ENCODE data around the gene NFATC1. TPM values are rescaled to one million over a fixed set of nuclear protein-coding genes. Genes with fewer than 3 reads are reported as not detected.

NFATC1 gene
- total and polyA plus RNA-seq, 3 experiments from 2014 or later, result 36.7 to 46.7 (median 45.9) TPM

DNA sequence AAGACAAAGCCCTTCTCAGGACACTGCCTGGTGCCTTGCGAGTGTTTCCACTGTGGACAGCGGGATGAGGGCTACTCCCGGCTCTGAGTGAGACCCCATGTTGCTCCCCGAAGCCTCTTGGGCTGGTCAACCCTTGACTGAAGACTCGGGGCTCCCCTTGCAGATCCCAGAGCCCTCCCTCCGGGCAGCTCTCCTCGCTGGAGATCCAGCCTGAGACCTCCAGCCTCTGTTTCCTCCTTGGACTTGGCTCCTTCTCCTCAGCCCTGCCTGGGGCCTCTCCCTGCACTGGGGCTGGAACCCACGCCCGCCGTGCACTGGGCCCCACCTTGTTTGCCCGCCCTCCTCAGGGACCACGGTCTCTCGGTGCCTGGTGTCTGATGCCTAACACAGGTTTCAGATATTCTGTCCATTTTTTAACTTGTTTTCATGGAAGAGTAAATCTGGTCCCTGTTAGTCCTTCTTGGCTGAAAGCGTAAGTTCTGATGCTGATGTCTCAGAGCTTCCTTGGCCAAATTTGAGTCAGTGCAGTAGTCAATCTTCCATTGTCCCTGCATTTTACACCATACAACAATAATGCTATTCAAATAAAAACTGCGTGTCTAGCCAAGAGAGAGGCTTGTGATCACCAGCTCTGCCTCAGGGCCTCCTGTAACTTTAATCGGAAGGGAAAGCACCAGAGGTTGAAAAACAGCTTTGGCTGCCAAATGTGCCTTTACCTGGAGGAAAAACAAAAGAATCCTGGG, 144.6 kb downstream of the NFATC1 start:
- Mint-ChIP-seq H3K4me1 (no peaks in the 10 kb centered on the region), H3K27me3 (peaks cover 3 to 4% of the 10 kb centered on the region in 2 donors), H3K4me3 (no peak overlapping the region), H3K36me3 (peaks cover 0 to 10% (median 4%) of the 10 kb centered on the region in 3 donors), H3K27ac (no peak overlapping the region), H3K9me3 (peaks cover 0 to 2% (median 0%) of the 10 kb centered on the region in 5 donors)
- Histone ChIP-seq H3K4me3 (ENCODE audit: low read length) (no peak overlapping the region), H3K27me3 (ENCODE audit: insufficient read depth, low read length, poor library complexity, severe bottlenecking) (no peaks in the 10 kb centered on the region), H3K4me1 (ENCODE audit: insufficient read depth, low read length) (no peaks in the 10 kb centered on the region), H3K27ac (ENCODE audit: low read depth, low read length) (no peak overlapping the region), H3K36me3 (ENCODE audit: insufficient read depth, low read length) (no peaks in the 10 kb centered on the region), H3K9me3 (ENCODE audit: low read length) (no peaks in the 10 kb centered on the region)
- ChIA-PET CTCF (interaction anchor here (1.6 kb wide), 1 partner anchor 161 kb away, joined by 3 read pairs; no protein-coding TSS in a partner anchor), POLR2A (no interaction called here)
- DNase-seq, result no peak

DNA sequence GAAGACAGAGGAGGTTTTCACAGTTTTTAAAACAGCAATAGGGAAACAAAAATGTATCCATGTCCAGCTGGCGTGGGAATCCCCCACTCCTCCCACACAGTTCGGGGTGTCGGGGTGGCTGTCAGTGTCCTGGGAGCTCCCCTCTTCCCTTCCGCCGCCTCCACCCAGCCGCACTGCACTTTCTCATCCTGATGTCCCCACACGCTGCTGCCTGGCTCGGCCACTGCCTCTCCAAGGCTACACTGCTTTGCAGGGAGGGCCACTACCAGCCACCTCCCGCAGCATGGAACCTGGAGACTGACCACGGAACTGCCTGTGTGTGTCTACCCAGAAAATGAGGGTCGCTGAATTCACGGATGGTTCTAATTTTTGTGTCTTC, 145.2 kb downstream of the NFATC1 start:
- Mint-ChIP-seq H3K4me1 (no peaks in the 10 kb centered on the region), H3K36me3 (peaks cover 0 to 10% (median 4%) of the 10 kb centered on the region in 3 donors), H3K27ac (no peak overlapping the region), H3K27me3 (peaks cover 3 to 4% of the 10 kb centered on the region in 2 donors), H3K9me3 (peaks cover 0 to 2% (median 0%) of the 10 kb centered on the region in 5 donors), H3K4me3 (no peak overlapping the region)
- ChIA-PET CTCF (interaction anchor here (1.6 kb wide), 1 partner anchor 162 kb away, joined by 3 read pairs; no protein-coding TSS in a partner anchor), POLR2A (no interaction called here)
- no peaks in the 10 kb centered on the region for H3K4me1 ChIP-seq (ENCODE audit: insufficient read depth, low read length)
- H3K4me3 ChIP-seq (ENCODE audit: low read length), result no peak overlapping the region
- H3K9me3 ChIP-seq (ENCODE audit: low read length), result no peaks in the 10 kb centered on the region
- H3K27me3 ChIP-seq (ENCODE audit: insufficient read depth, low read length, poor library complexity, severe bottlenecking), result no peaks in the 10 kb centered on the region
- H3K36me3 ChIP-seq (ENCODE audit: insufficient read depth, low read length), result no peaks in the 10 kb centered on the region
- no peak for DNase-seq
- no peak overlapping the region for H3K27ac ChIP-seq (ENCODE audit: low read depth, low read length)

DNA sequence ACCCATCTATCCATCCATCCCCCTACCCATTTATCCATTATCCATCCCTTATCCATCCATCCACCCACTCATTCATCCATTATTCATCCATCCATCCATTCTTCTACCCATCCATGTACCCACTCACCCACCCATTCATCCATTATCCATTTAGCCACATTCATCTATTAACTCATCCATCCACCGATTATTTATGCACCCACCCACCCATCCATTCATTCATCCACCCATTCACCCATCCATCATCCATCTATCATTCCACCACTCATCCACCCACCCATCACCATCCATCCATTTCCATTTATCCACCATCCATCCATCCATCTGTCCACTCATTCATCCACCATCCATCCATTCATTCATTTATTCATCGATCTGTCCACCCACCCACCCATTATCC, 146.5 kb downstream of the NFATC1 start:
- H3K9me3 Mint-ChIP-seq, result peaks cover 0 to 2% (median 0%) of the 10 kb centered on the region in 5 donors
- DNase-seq, result no peak
- peaks cover 3 to 4% of the 10 kb centered on the region in 2 donors for H3K27me3 Mint-ChIP-seq
- Histone ChIP-seq H3K27me3 (ENCODE audit: insufficient read depth, low read length, poor library complexity, severe bottlenecking) (no peaks in the 10 kb centered on the region), H3K36me3 (ENCODE audit: insufficient read depth, low read length) (no peaks in the 10 kb centered on the region), H3K27ac (ENCODE audit: low read depth, low read length) (no peak overlapping the region), H3K4me3 (ENCODE audit: low read length) (no peak overlapping the region), H3K4me1 (ENCODE audit: insufficient read depth, low read length) (no peaks in the 10 kb centered on the region), H3K9me3 (ENCODE audit: low read length) (no peaks in the 10 kb centered on the region)
- ChIA-PET CTCF (no interaction called here), POLR2A (no interaction called here)
- no peaks in the 10 kb centered on the region for H3K4me1 Mint-ChIP-seq
- no peak overlapping the region for H3K4me3 Mint-ChIP-seq
- peaks cover 0 to 10% (median 4%) of the 10 kb centered on the region in 3 donors for H3K36me3 Mint-ChIP-seq
- no peak overlapping the region for H3K27ac Mint-ChIP-seq

DNA sequence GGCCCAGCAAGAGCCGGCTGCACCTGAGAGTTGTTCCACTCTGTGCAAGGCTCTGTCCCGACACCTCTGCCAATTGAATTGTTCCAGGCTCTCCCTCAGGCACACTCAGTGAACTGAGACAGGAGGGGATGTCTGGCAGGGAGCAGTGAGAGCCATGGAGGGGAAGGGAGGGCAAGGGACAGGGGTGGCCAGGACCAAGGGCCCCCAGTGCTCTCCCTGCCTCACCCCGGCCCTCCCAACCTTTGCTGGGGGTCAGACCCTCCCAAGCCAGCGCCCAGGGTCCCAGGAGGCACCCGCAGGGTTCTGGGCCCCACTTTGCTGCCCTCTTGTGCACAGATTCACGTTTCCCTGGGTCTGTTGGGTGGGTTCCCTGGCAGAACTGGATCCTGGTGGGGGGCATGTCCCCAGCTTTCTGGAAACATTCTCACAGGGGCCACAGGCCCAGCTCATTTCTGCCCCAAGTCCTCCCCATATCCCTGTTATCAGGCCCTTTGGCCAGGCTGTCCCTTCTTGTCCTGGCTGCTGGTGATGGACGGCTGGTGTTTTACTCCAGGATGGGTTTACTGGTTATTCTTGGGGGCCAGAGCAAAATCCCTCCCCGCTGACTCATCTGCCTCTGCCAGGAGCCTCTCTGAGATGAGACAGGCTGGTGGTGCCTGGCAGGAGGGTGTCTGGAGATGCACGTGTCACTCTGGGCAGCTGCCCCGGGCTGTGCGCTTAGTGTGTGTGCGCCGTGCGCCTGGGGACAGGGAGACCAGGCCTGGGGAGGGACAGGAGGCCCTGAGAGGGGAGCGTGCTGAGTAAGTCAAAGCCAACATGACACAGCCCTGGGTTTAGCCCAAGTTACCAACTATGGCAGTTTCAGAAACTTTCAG, 147.4 kb downstream of the NFATC1 start:
- no peaks in the 10 kb centered on the region for H3K36me3 ChIP-seq (ENCODE audit: insufficient read depth, low read length)
- ChIA-PET CTCF (no interaction called here), POLR2A (no interaction called here)
- H3K4me3 ChIP-seq (ENCODE audit: low read length), result no peak overlapping the region
- H3K9me3 ChIP-seq (ENCODE audit: low read length), result no peaks in the 10 kb centered on the region
- Mint-ChIP-seq H3K27ac (no peak overlapping the region), H3K27me3 (peaks cover 3 to 4% of the 10 kb centered on the region in 2 donors), H3K4me1 (no peaks in the 10 kb centered on the region), H3K9me3 (peaks cover 0 to 2% (median 0%) of the 10 kb centered on the region in 5 donors), H3K4me3 (no peak overlapping the region), H3K36me3 (peaks cover 0 to 10% (median 4%) of the 10 kb centered on the region in 3 donors)
- no peaks in the 10 kb centered on the region for H3K27me3 ChIP-seq (ENCODE audit: insufficient read depth, low read length, poor library complexity, severe bottlenecking)
- H3K4me1 ChIP-seq (ENCODE audit: insufficient read depth, low read length), result no peaks in the 10 kb centered on the region
- DNase-seq, result no peak
- H3K27ac ChIP-seq (ENCODE audit: low read depth, low read length), result no peak overlapping the region

DNA sequence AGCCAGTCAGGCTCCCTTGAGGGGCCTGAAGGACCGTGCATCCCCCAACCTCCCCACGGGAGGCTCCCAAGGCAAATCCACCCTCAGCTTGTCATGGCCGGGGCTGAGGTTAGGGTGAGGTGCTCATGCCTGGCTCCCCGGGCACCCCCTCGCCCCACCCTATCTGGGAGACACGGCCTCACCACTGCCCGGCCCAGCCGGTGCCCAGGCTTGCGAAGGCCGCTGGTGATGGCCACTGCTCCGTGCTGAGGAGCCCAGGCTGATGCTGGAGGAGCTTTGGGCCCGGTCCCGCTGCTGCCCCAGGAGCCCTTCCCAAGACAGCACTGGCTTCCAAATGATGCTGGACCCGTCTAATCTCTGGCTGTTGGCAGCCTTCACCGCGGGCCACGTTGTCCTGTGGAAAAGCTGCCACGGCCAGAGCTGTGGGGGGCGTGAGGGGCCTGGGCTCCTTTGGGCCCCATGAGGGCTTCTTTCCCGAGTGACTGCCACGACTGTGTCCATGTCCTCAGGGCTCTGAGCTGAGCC, 148.2 kb downstream of the NFATC1 start:
- Mint-ChIP-seq H3K36me3 (peaks cover 0 to 7% (median under 1%) of the 10 kb centered on the region in 3 donors), H3K9me3 (peaks cover 0 to 2% (median 0%) of the 10 kb centered on the region in 5 donors), H3K27ac (no peak overlapping the region), H3K4me1 (no peaks in the 10 kb centered on the region), H3K27me3 (peaks cover 3 to 4% of the 10 kb centered on the region in 2 donors), H3K4me3 (no peak overlapping the region)
- H3K27me3 ChIP-seq (ENCODE audit: insufficient read depth, low read length, poor library complexity, severe bottlenecking), result no peaks in the 10 kb centered on the region
- no peaks in the 10 kb centered on the region for H3K4me1 ChIP-seq (ENCODE audit: insufficient read depth, low read length)
- H3K9me3 ChIP-seq (ENCODE audit: low read length), result no peaks in the 10 kb centered on the region
- POLR2A ChIA-PET, result no interaction called here
- DNase-seq, result no peak
- no peak overlapping the region for H3K4me3 ChIP-seq (ENCODE audit: low read length)
- CTCF ChIA-PET, result no interaction called here
- no peak overlapping the region for H3K27ac ChIP-seq (ENCODE audit: low read depth, low read length)
- no peaks in the 10 kb centered on the region for H3K36me3 ChIP-seq (ENCODE audit: insufficient read depth, low read length)

DNA sequence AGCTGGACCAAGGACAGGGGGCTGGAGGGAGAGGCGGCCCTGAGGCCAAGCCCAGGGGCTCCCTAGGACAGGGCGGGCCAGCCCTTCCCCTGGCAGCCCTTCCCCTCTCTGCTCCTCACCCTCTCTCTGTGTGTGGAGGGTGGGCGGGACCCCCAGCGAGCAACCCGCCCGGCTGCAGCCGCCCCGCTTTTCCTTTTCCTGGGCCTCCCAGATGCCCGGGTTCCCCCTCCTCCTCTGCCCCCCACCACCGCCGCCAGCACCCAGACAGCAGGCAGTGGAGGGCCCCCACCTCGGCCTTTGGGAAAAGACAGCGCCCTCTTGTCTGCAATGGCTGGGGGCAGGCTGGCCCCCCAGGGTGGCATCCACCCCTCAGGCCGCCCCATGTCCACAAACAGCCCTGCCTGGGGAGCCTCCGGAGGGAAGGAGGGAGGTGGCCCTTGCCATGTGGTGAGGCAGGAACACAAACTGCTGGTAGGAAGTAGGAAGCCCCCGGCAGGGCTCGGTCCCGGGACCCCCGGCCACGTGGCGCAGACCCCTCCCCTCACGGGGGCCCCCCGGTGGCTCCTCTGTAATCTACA, 148.7 kb downstream of the NFATC1 start:
- H3K27ac Mint-ChIP-seq, result no peak overlapping the region
- no peak overlapping the region for H3K4me3 Mint-ChIP-seq
- ChIA-PET CTCF (no interaction called here), POLR2A (no interaction called here)
- Histone ChIP-seq H3K27me3 (ENCODE audit: insufficient read depth, low read length, poor library complexity, severe bottlenecking) (no peaks in the 10 kb centered on the region), H3K9me3 (ENCODE audit: low read length) (no peaks in the 10 kb centered on the region), H3K36me3 (ENCODE audit: insufficient read depth, low read length) (no peaks in the 10 kb centered on the region), H3K4me1 (ENCODE audit: insufficient read depth, low read length) (no peaks in the 10 kb centered on the region), H3K27ac (ENCODE audit: low read depth, low read length) (no peak overlapping the region), H3K4me3 (ENCODE audit: low read length) (no peak overlapping the region)
- H3K27me3 Mint-ChIP-seq, result peaks cover 3 to 4% of the 10 kb centered on the region in 2 donors
- peaks cover 0 to 6% (median 0%) of the 10 kb centered on the region in 3 donors for H3K36me3 Mint-ChIP-seq
- DNase-seq, result no peak
- H3K9me3 Mint-ChIP-seq, result peaks cover 0 to 2% (median 0%) of the 10 kb centered on the region in 5 donors
- no peaks in the 10 kb centered on the region for H3K4me1 Mint-ChIP-seq

DNA sequence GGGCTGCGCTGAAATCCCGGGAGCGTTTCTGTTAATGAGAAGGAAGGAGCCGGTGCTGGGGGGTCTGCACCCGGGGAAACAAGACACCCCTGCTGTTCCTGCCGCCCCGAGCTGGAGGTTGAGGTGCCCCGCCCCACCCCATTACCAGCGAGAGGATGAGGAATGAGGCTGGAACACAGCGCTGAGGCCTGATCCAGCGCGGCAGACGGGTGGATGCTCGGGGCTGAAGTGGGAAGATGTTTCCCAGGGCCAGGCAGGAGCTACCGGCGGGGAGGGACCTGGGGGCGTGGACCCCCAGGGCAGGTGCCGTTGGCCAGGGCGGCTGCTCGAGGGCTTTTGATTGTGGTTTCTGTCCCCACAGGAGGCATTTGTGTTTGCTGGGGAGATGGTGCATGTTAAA, 149.5 kb downstream of the NFATC1 start:
- no peak overlapping the region for H3K4me3 ChIP-seq (ENCODE audit: low read length)
- ChIA-PET POLR2A (no interaction called here), CTCF (no interaction called here)
- H3K4me1 Mint-ChIP-seq, result no peaks in the 10 kb centered on the region
- peaks cover 0 to 2% (median 0%) of the 10 kb centered on the region in 5 donors for H3K9me3 Mint-ChIP-seq
- no peak overlapping the region for H3K4me3 Mint-ChIP-seq
- H3K27me3 ChIP-seq (ENCODE audit: insufficient read depth, low read length, poor library complexity, severe bottlenecking), result no peaks in the 10 kb centered on the region
- peak overlapping the region in 1 of 8 donors; percentile 54 for H3K27ac Mint-ChIP-seq
- no peak for DNase-seq
- no peaks in the 10 kb centered on the region for H3K9me3 ChIP-seq (ENCODE audit: low read length)
- no peaks in the 10 kb centered on the region for H3K4me1 ChIP-seq (ENCODE audit: insufficient read depth, low read length)
- H3K27ac ChIP-seq (ENCODE audit: low read depth, low read length), result no peak overlapping the region
- no peaks in the 10 kb centered on the region for H3K36me3 ChIP-seq (ENCODE audit: insufficient read depth, low read length)
- peaks cover 0 to 3% (median 0%) of the 10 kb centered on the region in 3 donors for H3K36me3 Mint-ChIP-seq
- peaks cover 3 to 4% of the 10 kb centered on the region in 2 donors for H3K27me3 Mint-ChIP-seq

Data from CD8-positive, alpha-beta memory T cell (primary cell).